ENCODE results near the gene ITM2C.

The ITM2C gene

DNA sequence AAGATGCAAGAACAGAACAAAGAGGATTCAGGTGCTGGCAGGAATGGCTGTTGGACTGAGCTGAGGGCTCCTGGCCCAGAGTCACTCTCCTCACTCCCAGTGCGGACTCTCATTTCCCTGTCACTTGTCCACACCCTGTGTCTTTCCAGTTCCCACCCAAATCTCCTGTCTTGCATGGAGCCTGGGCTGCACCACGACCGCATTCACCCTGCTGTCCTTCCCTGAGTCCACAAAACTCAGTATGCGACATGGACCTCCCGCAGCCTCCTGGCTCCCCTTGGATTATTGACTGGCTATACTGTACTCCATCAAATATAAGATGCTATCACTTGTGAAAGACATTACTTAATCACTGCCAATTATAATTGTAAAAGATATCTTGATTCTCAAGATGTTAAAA, 2.5 kb upstream of the ITM2C start:
- Histone ChIP-seq H3K9ac (ENCODE audit: low read depth, low read length) (no peak overlapping the region), H3K4me3 (ENCODE audit: low read depth, low read length) (no peak overlapping the region), H3K9me3 (ENCODE audit: control insufficient read depth, insufficient read depth, low read length) (no peaks in the 10 kb centered on the region), H3K27me3 (ENCODE audit: control insufficient read depth, insufficient read depth, low read length) (peaks cover 15% of the 10 kb centered on the region), H3K36me3 (ENCODE audit: control insufficient read depth, insufficient read depth, low read length) (no peaks in the 10 kb centered on the region), H3K4me1 (ENCODE audit: control insufficient read depth, insufficient read depth, low read length) (peaks cover 16% of the 10 kb centered on the region)

DNA sequence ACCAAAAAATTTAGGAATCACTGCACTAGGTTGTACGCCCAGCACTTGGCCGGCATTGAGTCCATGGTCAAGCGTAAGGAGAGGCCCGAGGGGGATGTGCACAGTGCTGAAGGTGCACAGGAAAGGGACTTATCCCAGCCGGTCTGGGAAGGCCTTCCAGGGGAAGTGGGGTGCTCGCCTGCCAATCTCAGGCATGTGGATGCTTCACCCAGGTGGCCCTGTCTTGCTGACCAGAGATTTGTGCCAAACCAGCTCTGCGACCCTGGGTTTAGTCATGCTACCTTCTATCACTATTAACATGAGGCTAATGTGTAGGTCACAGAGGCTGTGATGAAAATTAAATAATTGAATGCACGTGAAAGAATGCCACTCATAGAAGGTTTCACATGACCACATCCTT, 1.7 kb upstream of the ITM2C start:
- Histone ChIP-seq H3K9me3 (ENCODE audit: control insufficient read depth, insufficient read depth, low read length) (no peaks in the 10 kb centered on the region), H3K4me3 (ENCODE audit: low read depth, low read length) (no peak overlapping the region), H3K27me3 (ENCODE audit: control insufficient read depth, insufficient read depth, low read length) (peaks cover 15% of the 10 kb centered on the region), H3K4me1 (ENCODE audit: control insufficient read depth, insufficient read depth, low read length) (peaks cover 16% of the 10 kb centered on the region), H3K36me3 (ENCODE audit: control insufficient read depth, insufficient read depth, low read length) (no peaks in the 10 kb centered on the region), H3K9ac (ENCODE audit: low read depth, low read length) (no peak overlapping the region)

DNA sequence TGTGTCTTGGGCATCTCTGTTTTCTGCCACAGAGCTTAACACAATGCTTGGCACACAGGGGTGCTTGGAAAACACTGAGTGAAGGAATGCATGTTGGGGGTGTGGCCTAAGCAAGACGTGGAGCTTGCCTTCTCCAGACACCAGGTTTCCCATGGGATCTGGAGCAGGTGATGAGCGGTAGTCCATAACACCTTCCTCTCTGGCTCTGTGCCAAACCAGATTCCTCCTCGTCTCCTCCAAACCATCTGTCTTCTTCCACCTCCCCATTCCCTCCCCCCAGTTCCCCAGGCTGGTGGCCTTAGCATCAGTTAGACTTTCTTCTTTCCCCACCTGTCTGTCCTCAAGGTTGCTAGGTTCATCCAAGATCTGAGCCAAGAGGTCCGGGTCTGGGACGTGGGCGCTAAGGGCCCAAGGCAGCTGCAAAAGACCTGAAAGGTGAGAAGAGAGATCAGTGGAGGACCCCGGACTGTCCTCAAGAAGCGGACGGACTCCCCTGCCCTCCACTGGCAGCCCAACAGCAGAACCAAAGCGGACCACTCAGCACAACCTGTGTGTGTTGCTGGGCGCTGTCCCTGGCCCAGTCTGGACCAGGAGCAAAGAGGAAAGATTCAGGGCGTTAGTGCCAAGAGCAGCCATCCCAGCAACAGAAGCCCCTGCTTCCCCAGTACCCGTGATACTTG, 1.2 kb upstream of the ITM2C start:
- Histone ChIP-seq H3K27me3 (ENCODE audit: control insufficient read depth, insufficient read depth, low read length) (peaks cover 15% of the 10 kb centered on the region), H3K36me3 (ENCODE audit: control insufficient read depth, insufficient read depth, low read length) (no peaks in the 10 kb centered on the region), H3K9ac (ENCODE audit: low read depth, low read length) (no peak overlapping the region), H3K4me1 (ENCODE audit: control insufficient read depth, insufficient read depth, low read length) (peaks cover 17% of the 10 kb centered on the region), H3K4me3 (ENCODE audit: low read depth, low read length) (peak overlapping the region; percentile 81), H3K9me3 (ENCODE audit: control insufficient read depth, insufficient read depth, low read length) (no peaks in the 10 kb centered on the region)

DNA sequence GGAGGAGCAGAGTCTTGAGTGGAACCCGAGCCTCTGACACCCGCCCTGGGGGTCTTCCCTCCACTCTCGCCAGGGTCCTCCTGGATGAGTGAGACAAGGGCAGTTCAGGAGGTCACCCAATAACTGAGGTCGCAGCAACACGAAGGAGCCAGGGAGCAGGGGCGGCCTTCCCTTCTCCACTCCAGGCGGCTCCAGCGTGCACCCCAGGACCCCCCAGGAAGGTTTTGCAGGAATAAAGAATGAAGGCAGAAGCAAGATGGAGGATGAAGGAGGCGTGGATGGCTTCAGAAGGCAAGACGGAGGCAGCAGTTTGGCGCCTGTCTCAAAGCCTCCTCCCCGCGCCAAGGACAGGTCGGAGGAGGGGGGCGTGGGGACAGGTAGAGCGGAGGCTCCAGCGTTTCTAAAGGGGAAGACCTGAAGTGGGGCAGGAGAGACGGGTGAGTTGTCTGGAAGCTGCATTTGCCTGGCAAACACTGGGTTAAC, 579 bp upstream of the ITM2C start:
- Histone ChIP-seq H3K4me1 (ENCODE audit: control insufficient read depth, insufficient read depth, low read length) (peaks cover 22% of the 10 kb centered on the region), H3K9ac (ENCODE audit: low read depth, low read length) (peak overlapping the region; percentile 56), H3K4me3 (ENCODE audit: low read depth, low read length) (peak overlapping the region; percentile 81), H3K36me3 (ENCODE audit: control insufficient read depth, insufficient read depth, low read length) (no peaks in the 10 kb centered on the region), H3K9me3 (ENCODE audit: control insufficient read depth, insufficient read depth, low read length) (no peaks in the 10 kb centered on the region), H3K27me3 (ENCODE audit: control insufficient read depth, insufficient read depth, low read length) (peaks cover 15% of the 10 kb centered on the region)

DNA sequence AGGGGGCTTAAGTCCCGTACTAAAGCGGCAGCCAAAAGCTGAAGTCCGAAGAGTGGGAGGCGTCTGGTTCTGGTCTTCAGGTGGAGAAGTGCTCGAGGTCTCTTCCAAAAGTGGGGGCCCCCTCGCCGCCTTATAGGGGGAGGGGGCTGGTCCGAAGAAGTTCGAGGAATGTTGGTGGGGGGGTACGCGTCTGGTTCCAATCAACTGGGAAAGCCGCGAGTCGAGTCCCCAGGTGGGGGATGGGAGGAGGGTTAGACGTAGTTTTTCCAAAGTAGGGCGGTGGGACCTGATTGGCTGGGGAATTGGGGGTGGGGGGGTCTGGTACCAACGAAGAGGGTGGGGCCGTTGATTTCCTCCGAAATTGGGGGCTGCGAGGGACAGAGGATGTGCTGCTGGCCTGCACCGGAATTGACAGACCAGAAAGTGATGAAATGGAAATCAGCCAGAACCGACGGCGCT, 594 bp downstream of the ITM2C start:
- Histone ChIP-seq H3K36me3 (ENCODE audit: control insufficient read depth, insufficient read depth, low read length) (no peaks in the 10 kb centered on the region), H3K9me3 (ENCODE audit: control insufficient read depth, insufficient read depth, low read length) (no peaks in the 10 kb centered on the region), H3K9ac (ENCODE audit: low read depth, low read length) (peak overlapping the region; percentile 88), H3K27me3 (ENCODE audit: control insufficient read depth, insufficient read depth, low read length) (peaks cover 15% of the 10 kb centered on the region), H3K4me1 (ENCODE audit: control insufficient read depth, insufficient read depth, low read length) (peaks cover 34% of the 10 kb centered on the region), H3K4me3 (ENCODE audit: low read depth, low read length) (peak overlapping the region; percentile 81)

DNA sequence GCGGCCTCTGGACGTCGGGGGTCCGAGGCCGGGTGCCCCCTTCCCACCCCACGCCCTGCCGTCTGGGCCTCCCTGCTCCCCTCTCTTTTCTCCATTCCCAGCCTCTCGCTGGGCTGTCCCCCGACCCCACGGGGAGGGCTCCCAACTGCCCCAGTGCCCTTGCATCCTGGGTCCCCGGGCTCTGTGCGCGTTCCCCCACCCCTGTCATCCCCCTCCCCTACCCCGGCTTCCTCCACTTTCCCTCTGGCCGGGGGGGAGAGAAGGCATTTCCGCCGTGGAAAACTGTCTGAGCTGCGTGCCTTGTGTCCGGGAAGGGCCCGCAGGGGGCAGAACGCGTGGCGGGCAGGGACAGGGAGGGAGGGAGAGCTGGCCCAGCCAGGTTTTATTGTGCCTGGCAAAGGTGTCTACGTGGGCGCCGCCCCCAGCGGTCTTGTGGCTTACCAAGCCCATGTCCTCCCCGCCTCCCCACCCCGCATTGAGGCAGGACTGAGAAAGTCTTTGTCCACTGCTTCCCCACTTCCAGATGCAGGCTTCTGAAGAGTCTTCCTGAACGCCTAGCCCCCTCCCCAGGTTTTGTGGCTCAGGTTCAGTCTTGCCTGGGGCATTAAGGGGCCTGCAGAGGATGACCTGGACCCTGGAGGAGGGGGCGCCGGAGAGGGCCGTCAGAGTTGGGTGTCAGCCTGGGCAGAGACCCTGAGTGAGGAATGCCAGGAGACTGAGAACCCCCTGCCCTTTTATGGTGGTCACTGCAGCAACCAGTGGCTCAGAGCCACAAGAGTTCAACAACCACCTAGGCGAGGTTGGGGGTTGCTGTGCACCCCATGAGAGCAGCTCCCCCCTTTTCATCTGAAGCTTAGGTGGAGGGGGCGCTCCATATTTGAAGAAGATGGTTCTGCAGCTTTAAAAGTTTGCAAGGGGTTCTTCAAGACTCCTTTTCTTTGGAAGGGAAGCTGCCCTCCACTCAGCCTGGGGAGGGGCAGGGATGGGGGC, 1.3 kb downstream of the ITM2C start:
- Histone ChIP-seq H3K36me3 (ENCODE audit: control insufficient read depth, insufficient read depth, low read length) (no peaks in the 10 kb centered on the region), H3K27me3 (ENCODE audit: control insufficient read depth, insufficient read depth, low read length) (peaks cover 15% of the 10 kb centered on the region), H3K4me3 (ENCODE audit: low read depth, low read length) (peak overlapping the region; percentile 81), H3K4me1 (ENCODE audit: control insufficient read depth, insufficient read depth, low read length) (peaks cover 39% of the 10 kb centered on the region), H3K9me3 (ENCODE audit: control insufficient read depth, insufficient read depth, low read length) (no peaks in the 10 kb centered on the region), H3K9ac (ENCODE audit: low read depth, low read length) (peak overlapping the region; percentile 65)

DNA sequence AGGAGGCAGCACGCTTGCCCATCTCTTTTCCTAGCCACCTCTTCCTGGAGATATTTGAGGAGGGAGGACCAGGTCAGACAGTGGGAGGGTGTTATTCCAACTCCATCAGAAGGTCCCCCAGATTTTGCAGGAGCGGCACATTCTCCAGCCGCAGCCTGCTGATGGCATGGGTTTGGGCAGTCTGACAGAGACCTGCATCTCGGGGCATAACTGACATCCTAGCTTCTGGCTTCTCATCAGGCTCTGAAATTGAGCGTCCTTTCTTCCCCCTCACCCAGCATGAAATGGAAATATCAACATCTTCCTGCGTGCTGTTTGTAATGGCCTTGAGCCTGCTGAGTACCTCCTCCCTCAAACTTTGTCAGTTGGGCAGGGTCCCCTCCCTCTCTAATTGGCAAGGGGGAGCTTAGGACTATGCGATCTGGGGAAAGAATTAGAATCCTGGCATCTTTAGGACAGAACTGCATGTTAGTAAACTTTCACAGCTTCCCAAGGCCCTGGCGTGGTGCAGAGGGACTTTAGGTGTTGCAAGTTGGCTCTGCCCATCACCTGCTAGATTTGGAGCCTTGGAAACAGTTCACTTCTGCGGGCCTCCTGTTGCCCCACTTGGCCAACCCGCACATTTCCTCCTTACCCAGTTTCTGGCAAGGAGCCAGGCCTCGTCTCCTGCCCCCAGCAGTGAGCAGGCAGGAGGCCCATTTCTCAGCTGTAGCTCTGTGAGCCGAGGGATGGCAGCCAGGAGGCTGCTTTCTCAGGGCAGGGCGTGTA, 2.2 kb downstream of the ITM2C start:
- Histone ChIP-seq H3K9me3 (ENCODE audit: control insufficient read depth, insufficient read depth, low read length) (no peaks in the 10 kb centered on the region), H3K36me3 (ENCODE audit: control insufficient read depth, insufficient read depth, low read length) (peaks cover 3% of the 10 kb centered on the region), H3K4me3 (ENCODE audit: low read depth, low read length) (peak overlapping the region; percentile 81), H3K9ac (ENCODE audit: low read depth, low read length) (no peak overlapping the region), H3K27me3 (ENCODE audit: control insufficient read depth, insufficient read depth, low read length) (peaks cover 15% of the 10 kb centered on the region), H3K4me1 (ENCODE audit: control insufficient read depth, insufficient read depth, low read length) (peaks cover 41% of the 10 kb centered on the region)

DNA sequence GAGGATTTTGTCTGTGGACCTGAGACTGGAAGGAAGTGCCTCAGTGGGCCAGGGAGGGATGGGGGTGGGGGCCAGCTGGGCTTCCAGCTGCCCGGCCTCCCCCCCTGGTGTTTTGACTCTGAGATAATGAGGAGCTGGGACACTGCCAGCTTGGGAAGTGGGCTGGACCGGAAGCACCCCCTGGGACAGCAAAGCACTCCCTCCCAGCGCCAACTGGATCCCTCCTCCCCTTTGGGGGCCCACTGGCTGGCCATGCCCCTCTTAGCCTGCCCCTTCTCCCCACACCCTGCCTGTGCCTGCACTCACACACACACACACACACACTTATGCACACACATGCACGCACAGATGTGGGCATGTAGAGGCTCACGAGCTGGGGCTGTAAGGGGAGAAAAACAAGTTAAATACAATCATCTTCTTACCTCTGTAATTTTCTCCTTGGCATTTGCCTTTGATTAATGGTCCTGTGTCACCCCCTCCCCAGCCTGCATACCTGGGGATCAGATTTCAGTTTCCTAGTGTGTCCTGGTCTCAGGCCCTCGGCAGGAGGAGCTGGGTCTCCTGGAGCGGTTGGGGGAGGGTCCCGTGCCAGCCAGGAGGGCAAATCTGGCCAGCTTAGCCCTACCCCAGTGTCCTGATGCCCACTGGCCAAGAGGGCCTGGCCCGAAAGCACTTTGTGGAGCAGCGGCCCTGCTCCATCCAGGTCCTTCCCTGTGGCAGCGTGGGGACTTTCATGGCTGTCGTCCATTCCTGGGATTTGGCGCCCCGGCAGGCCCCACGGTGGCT, 3.6 kb downstream of the ITM2C start:
- Histone ChIP-seq H3K36me3 (ENCODE audit: control insufficient read depth, insufficient read depth, low read length) (peaks cover 11% of the 10 kb centered on the region), H3K27me3 (ENCODE audit: control insufficient read depth, insufficient read depth, low read length) (peaks cover 5% of the 10 kb centered on the region), H3K4me3 (ENCODE audit: low read depth, low read length) (peak overlapping the region; percentile 38), H3K9me3 (ENCODE audit: control insufficient read depth, insufficient read depth, low read length) (no peaks in the 10 kb centered on the region), H3K9ac (ENCODE audit: low read depth, low read length) (peak overlapping the region; percentile 54), H3K4me1 (ENCODE audit: control insufficient read depth, insufficient read depth, low read length) (peaks cover 42% of the 10 kb centered on the region)

DNA sequence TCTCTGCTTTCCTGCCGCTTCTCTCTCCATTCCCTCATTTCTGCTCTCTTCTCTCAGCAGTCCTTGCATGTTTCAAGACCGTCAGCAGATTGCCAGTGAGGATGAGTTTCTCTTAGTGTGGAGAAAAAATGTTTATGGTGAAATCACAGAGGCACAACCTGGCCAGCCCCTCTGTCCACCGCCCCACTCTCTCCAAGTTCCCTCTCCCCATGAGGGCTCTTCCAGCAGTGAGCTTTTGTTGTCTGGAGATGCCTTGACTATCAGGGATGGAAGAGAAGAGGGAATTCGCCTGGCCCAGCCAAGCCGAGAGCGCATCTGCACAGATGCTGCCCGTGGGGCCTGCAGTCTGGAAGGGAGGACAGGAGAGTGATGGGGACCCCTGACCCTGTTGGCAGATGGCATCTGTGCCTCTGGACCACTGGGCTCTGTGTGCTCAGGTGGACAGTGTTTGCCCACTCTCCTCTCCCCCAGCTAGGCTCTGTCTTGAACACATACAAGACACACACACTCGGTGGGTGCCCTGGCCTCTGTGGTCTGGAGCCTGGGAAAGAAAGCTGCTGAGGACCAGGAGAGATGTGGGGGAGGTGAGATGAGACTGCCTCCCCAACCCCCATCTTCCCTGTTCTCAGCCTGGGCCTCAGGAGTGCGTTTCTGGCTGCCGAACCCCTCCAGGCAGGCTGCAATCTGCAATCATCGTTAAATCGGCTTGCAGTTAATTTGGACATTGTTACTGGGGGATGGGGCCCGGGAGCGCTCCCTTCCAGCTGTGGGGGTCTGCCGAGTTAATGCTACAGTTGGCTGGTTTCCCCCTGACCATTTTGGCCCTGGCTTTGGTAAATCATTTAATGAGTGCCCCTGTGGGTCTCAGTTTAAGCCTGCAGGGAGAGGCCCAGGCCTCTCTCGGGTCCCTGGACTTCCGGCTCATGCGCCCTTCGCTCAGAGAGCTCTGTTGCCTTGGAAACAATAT, 4.5 kb downstream of the ITM2C start:
- Histone ChIP-seq H3K4me1 (ENCODE audit: control insufficient read depth, insufficient read depth, low read length) (peaks cover 37% of the 10 kb centered on the region), H3K27me3 (ENCODE audit: control insufficient read depth, insufficient read depth, low read length) (no peaks in the 10 kb centered on the region), H3K4me3 (ENCODE audit: low read depth, low read length) (peak overlapping the region; percentile 38), H3K9me3 (ENCODE audit: control insufficient read depth, insufficient read depth, low read length) (no peaks in the 10 kb centered on the region), H3K36me3 (ENCODE audit: control insufficient read depth, insufficient read depth, low read length) (peaks cover 20% of the 10 kb centered on the region), H3K9ac (ENCODE audit: low read depth, low read length) (peak overlapping the region; percentile 54)

DNA sequence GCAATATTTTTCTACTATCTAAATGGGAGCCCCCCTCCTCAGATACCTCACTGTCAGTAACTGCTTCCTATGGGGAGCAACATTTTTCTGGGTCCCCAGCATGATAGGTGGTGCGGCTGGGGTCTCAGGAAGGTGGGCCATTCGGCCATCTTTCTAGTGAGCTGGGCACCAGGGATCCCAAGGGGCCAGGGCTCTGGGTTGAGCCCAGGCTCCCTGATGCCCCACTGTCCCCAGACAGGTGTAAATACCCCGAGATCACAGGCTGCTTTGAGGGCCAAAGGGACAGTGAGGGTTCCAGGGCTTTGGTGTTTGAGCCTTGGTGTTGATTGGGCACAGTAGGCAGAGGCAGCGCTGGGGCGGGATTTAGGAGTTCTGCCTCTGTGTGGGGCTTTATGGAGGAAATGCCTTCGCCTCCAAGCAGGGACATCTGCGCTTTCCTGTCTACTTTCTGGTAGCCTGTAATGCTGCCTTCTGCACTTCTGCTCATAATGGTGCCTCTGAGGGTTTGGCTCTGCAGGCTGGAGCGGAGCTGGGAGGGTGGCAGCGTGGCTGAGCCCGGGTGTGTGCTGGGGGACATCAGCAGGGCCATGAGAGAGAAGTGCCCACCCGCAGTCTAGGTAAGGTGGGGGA, 5.3 kb downstream of the ITM2C start:
- H3K4me1 ChIP-seq (ENCODE audit: control insufficient read depth, insufficient read depth, low read length), result peaks cover 37% of the 10 kb centered on the region
- H3K9ac ChIP-seq (ENCODE audit: low read depth, low read length), result peak overlapping the region; percentile 54

More for the DNA sequence above, 5.3 kb downstream of the ITM2C start:
- Histone ChIP-seq H3K36me3 (ENCODE audit: control insufficient read depth, insufficient read depth, low read length) (peaks cover 28% of the 10 kb centered on the region), H3K4me3 (ENCODE audit: low read depth, low read length) (peak overlapping the region; percentile 22), H3K27me3 (ENCODE audit: control insufficient read depth, insufficient read depth, low read length) (no peaks in the 10 kb centered on the region), H3K9me3 (ENCODE audit: control insufficient read depth, insufficient read depth, low read length) (no peaks in the 10 kb centered on the region)

Measured in iPS-15b (cell line).